ENCODE data around the gene QRFP. TPM values are rescaled to one million over a fixed set of nuclear protein-coding genes. Genes with fewer than 3 reads are reported as not detected.
"Not testable (repeated sequence)": the region's sequence is repeated elsewhere in the genome, so short reads cannot be mapped to it uniquely, and the experiment has no call there.

Gene QRFP
- total RNA-seq, 1 donor from 2014 or later = not detected

DNA sequence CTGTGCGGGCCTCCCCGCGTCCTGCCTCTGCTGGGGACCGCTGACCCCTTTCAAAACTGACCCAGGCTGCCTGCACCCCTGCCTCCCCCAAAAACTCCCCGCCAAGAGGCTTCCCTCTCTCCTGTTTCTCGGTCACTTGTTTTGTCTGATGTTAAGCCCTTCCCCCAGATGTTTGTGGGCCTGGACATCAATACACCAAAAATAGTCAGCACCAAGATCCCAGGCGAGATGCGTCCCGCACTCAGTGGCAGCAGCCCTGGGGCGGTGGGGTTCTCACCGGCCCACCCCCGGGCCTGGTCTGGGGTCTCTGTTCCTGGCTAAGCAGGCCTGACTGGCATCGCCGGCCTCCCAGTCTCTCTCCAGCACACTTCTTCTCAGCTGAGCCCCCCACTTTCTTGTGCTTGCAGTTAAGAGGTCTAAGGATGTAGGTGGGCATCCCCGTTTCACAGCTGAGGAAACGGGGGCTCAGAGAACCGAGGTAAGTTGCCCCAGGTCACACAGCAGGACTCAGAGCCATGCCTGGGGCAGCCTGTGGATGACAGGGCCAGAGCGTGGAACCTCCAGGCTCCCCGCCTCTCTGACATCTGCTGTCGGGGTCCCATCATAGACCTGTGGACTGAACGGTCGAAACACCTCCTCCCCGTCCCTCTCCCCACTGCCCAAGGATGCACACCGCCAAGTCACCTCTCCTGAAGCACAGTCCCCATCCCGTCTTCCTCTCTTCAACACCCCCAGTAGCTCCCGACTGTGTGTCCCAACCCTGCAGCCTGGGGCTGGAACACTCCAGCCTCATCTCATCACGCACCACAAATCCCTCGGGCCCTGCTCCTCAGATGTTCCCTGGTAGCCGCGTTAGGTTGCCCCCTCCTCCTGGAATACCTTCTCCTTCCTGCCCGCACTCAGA lies 25.6 kb upstream of the QRFP start:
- intact Hi-C loops (cut with DNase I) = no loop called here
- DNase-seq (ENCODE audit: low spot score) = no peak

DNA sequence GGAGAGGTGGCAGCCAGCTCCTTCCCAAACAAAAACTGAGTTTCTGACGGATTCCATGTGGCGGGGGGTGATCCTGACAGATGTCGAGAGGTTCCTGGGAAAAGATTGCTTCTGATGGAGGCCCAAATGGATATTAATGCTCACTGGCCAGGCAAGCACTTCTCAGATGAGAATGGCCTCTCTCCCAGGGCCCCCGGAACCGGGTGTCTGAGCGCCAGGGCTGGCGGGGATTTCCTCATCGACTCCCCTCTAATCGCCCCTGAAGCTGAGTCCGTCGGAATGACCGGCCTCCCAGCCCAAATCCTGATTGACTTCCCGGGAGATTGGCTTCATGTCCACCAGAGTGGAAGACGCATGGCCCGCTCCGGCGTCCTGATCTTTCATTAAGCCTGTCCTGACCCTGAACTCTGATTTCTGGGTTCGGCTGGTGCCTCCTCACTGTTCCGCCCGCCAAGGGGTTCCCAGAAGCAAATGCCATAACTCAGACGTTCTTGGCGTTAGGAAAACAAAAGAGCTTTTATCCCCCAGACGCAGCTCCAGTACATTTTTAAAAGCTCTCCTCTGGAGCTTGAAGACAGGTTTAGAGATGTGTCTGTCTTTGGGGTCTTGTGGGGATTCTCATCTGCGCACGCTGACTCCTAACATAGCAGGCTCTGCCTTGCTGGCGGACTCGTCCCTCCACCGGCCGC lies 24.8 kb upstream of the QRFP start:
- intact Hi-C loops (cut with DNase I) = no loop called here

DNA sequence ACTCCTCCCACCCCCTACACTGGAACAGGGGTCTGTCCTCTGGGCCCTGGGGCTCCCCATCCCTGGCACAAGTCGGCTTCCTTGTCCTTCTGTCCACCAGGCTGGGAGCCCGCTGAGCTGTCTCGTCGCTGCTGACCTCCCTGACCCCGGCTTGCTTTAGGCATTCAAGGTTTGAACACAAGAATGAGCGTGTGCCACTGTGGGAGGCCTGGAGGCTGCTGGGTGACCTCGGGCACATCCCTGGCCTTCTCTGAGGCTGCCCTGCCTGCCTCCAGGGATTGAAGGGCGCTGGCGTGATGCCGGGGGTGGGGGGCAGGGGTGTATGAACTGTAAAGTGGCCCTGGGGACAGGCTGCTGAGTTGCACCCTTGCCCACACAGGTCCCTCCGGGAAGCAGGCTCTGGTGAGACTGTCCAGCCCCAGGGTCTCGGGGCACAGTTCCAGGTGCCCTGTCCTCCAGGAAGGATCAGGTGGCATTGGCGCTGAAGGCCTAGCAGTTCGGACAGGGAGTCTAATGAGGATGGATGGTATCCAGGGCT lies 24.2 kb upstream of the QRFP start:
- intact Hi-C loops (cut with DNase I) = no loop called here

More for the DNA sequence above, 24.8 kb upstream of the QRFP start:
- no peak for DNase-seq (ENCODE audit: low spot score)

DNA sequence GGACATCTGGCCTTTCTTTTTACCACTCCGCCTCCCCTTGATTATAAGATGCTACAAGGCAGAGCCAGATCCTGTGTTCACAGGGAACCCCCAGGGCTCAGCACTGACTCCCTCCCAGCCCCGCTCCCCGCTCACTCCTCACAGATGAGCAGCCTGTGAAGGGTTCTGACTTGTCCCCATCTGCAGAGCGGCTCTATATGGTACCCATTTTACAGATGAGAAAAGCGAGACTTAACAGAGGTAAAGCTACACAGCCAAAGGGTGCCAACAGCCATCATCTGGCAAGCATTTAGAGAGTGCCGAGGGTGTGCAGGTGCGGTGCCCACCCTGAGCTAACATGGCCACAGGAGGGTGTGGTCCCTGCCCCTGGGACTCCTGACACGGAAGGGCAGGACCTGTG lies 23.6 kb upstream of the QRFP start:
- intact Hi-C loops (cut with DNase I) = no loop called here

More for the DNA sequence above, 24.2 kb upstream of the QRFP start:
- DNase-seq (ENCODE audit: low spot score) = no peak

DNA sequence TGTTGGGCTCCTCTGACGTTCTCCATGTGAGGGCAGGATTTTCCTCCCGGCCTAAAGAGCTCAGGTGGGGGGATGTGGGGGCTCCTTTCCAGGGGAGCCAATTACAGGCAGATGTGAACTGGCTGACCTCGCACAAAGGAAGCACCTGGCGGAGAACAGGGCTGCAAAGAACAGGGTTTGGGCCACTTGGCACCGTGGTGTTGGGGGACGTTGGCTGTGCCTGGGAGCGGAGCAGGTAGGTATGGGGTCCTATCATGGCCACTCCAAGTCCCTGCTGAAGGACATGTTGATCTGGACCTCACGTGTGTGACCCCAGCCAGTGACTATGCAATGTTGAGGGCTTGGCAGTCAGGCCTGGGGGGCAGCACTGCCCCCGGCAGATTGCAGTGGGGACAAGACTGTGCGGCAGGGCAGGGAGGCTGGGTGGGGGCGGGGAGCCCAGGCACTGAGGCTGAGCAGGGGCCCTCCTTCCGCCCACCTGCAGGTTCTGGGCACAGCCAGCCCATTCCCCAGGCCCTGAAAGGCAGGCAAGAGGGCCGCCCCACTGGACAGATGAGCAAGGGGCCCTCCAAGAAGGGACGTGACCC lies 23.0 kb upstream of the QRFP start:
- intact Hi-C loops (cut with DNase I) = no loop called here
- no peak for DNase-seq (ENCODE audit: low spot score)

More for the DNA sequence above, 23.6 kb upstream of the QRFP start:
- DNase-seq (ENCODE audit: low spot score) = no peak

DNA sequence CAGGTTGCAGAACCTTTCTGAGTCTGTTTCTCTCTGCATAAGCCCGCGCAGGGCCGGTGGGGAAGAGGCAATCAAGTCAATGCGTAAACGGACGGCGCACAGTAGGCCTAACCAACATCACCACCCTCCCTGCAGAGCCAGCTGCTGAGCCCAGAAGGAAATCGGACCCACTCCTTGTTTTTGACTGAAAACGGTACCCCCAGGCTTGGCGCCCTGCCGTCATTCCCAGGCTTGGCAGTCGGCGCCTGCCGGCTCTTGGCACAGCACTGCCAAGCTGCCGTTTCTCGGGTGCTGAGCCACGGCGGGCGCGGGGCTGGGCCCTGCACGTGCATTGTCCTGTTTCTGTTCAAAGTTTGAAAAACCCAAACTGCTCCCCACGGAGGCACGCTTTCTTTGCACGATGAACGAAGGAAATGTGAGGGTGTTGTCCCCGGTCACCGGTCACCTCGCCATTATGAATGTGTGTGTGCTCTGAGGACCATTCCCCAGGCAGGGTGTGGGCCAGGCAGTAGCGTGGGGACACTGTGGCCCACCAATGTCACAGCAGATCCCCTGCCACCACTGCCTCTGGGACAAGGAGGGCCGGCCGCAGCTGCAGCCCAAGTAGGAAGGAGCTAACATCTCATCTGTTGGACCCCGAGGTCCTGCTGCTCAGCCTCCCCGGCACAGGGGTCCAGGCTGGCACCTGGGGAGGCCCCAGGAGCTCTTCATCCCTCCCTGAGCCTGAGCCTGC lies 22.4 kb upstream of the QRFP start:
- no peak for DNase-seq (ENCODE audit: low spot score)
- intact Hi-C loops (cut with DNase I) = no loop called here

DNA sequence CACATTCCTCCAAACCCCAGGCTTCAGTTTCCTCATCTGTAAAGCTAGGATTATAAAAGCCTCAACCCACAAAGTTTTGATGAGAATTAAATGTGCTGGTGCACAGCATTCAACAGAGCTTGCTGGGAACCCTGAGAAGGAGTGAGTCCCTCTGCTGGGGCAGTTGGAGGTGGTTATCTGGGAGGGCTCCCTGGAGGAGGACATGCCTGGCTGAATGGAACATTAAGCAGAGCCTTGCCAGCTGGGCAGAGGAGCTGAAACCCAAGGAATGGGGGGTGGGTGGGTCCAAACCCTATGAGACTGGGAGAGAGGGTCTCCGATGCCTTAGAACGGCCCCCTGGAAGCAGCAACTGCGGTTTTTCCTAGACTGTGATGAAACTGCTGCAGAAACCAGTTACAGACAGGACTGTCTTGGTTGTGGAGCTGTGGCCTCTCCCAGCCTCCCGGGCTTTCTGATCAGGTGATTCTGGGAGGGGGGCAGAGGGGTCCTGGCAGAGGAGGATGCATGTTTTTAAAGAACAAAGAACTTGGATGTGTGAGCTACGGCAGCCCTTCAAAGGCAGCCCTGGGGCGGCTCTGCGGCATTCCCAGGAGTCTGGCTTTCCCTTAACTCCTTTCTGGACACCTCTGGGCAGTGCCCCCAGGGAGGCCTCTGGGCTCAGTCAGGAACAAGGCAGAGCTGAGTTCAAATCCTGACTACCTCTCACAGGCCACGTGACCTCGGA lies 21.7 kb upstream of the QRFP start:
- intact Hi-C loops (cut with DNase I) = no loop called here
- DNase-seq (ENCODE audit: low spot score) = no peak

DNA sequence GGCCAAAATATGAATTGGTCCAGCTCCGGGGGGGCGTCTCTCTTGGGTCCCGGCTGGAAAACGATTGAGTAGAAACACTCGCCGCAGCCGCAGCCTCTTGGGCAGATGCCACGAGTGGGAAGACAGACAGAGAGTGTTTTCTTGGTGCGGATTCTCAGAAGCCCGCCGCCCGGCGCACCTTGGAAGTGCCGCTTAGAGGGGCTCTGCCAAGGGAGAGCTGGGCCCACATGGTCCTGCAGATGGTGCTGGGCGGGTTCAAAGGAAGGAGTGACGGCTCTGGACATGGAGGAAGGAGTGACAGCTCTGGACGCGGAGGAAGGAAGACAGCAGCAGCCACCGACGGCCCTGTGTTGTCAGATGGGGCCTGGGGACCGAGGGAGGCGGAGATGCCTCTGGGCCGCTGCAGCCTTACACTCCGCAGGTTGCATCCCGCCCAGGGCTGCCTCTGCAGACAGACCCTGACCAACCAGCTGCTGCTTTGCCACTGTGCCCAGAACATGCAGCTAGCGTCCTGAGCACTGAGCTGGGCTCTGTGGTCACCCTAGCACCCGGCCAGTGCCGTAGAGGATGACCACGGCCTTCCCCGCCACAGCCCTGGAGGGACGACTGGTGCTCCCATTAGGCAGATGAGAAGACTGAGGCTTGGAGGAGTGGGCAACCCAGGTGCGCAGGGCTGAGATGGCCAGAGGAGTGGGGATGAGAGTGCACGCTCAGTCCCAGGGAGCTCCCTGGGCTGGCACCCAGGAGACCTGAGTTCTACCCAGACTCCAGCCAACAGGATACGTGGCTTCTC lies 20.8 kb upstream of the QRFP start:
- no peak for DNase-seq (ENCODE audit: low spot score)
- intact Hi-C loops (cut with DNase I) = no loop called here

DNA sequence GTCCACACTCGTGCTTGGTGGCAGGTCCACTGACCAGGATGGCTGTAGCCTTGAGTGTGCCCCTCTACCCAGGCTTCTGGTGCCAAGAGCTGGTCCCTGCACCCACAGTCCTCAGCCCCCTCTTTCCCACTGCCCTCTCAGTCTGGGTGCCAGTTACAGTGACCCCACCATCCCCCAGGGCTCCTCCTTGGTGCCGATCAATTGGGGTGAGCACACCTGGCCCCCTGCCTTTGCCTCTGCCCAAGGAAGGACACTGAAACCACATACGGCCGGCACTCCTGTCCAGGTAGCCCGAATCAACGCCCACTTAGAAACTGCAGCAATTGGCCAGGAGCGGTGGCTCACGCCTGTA lies 18.5 kb upstream of the QRFP start:
- no peak for DNase-seq (ENCODE audit: low spot score)
- intact Hi-C loops (cut with DNase I) = no loop called here

DNA sequence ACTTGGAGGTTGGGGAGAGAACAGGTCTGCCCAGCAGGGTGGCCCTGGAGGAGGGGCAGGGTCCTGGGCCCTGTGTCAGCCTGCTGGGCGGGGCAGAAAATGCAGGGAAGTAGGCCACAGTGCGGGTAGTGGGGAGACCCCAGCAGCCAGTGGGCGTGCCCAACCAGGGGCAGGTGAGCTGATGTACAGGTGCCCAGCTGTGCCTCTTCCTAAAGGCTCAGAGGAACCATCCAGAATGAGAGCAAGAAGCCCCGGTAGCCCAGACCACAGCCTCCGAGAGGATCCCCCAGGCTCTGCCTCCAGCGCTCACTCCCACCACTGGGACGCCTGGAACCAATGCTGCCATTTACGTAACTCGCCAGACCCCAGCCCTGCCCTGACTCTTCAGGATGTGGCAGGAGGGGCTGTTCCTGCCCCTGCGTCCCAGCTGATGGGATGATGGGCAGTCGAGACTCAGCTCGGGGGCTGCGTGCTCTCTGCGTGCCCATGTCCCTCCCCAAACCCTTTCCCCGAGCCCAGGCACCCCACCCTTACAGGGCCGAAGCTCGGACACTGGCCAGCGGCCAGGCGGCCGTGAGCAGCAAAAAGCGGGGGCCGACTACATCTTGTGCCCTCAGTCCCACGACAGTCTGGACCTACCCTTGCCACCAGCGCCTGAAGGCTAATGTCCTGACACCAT lies 17.9 kb upstream of the QRFP start:
- DNase-seq (ENCODE audit: low spot score) = no peak
- intact Hi-C loops (cut with DNase I) = no loop called here

DNA sequence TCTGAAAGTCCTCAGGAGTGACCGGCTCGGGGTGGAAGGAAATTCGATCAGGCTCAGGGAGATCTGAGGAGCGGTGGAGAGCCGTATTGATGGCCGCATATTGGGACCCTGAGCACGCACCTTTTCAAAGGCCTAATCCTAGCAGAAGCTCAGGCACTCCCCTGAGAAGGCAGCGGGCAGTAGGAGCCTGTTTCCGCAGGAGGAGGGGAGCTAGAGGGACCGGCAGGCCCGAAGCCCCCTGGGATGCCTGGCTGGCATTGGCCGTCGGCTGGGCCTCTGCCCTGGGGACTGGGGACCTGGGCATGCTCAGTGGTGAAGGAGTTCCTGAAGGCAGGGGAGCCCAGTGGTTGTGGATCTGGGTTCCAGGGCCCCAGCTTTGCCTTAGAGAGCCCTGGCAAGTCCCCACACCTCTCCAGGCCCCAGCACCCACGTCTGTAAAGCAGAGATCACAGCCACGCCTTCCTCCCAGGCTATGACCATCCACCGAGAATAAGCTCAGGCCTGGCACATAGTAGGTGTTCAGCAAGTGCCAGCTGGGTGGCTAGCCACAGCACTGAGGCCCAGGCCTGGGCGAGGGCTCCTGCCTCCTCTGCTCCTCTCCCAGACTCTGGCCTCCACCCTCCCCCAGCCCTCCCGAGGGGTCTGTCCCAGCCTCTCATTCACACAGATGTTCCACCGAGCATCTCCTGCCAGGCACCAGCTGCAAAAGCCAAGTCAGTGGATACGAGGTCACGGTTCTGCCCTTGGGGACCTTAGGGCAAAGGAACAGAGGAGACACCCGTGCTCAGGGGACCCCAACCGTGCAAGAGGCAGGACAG lies 17.2 kb upstream of the QRFP start:
- no peak for DNase-seq (ENCODE audit: low spot score)
- intact Hi-C loops (cut with DNase I) = no loop called here

DNA sequence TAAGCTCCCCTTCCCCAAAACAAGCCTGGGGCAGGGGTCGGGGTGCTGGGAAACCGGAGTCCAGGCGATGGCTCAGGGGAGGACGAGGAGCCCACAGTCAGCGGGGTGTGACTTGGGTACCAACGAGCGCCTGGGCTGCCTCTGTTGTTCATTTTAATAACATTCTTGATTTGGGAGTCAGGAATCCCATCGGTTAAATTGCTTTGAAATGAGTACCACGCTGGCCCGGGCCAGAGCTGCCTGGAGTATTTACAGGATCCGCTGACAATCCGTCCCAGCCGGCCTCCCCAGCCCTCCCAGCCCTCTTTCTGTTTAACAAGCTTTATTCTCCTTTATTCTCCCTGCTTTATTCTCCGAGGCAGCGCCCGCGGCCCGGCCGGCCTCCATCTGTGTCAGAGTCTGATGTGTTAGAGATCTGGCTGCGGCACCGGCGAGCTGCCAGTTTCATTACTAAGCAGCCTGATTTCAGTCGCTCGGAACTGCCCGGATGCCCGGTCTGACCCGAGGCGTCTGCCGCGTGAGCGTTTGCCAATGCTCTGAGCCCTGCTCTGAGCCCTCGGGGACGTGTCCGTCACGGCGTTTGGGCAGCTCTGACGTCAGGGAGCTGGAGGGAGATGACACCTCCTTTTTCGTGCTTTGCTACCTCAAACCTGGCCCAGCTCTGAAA lies 16.5 kb upstream of the QRFP start:
- no peak for DNase-seq (ENCODE audit: low spot score)
- intact Hi-C loops (cut with DNase I) = no loop called here

DNA sequence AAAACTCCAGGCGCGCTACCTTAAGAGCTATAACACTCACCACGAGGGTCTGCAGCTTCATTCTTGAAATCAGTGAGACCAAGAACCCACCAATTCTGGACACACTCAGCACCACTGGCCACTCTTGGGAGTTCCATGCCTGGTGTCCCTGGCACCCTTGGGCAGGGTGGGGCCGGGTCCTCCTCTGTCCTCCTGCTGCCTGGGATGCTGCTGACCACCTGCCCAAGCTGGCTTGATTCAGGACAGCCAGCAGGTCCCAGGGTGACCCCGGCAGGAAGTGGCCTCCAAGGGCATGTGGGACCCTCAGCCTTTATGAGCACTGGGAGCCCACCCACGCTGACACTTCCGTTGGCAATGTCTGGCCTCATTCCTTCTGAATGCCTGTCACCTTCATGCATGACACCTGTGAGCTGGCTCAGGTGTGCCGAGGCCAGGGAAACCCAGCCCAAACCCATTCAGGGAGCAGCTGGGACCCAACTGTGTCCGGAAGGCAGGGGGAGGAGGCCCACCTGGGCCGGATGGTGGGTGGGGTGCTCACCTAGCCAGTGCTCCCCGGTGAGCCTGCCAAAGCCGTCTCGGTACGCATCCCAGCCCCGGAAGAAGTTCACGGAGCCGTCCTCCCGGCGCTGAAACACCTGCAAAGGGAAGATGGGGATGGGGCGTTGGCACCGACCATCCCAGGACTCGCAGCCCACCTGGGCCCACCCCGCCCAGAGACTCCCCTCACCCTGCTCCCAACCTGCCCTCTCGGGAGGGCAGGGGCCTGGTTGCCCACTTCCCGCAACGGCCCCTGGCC lies 14.8 kb upstream of the QRFP start:
- intact Hi-C loops (cut with DNase I) = no loop called here
- no peak for DNase-seq (ENCODE audit: low spot score)

DNA sequence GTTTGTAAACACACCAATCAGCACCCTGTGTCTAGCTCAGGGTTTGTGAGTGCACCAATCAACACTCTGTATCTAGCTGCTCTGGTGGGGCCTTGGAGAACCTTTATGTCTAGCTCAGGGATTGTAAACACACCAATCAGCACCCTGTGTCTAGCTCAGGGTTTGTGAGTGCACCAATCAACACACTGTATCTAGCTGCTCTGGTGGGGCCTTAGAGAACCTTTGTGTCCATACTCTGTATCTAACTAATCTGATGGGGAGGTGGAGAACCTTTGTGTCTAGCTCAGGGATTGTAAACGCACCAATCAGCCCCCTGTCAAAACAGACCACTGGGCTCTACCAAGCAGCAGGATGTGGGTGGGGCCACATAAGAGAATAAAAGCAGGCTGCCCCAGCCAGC lies 14.1 kb upstream of the QRFP start:
- intact Hi-C loops (cut with DNase I); DNase-seq (ENCODE audit: low spot score): not testable (repeated sequence)

DNA sequence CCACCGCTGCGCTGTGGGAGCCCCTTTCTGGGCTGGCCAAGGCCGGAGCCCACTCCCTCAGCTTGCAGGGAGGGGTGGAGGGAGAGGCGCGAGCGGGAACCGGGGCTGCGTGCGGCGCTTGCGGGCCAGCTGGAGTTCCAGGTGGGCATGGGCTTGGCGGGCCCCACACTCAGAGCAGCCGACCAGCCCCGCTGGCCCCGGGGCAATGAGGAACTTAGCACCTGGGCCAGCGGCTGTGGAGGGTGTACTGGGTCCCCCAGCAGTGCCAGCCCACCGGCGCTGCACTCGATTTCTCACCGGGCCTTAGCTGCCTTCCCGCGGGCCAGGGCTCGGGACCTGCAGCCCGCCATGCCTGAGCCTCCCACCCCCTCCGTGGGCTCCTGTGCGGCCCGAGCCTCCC lies 13.4 kb upstream of the QRFP start:
- DNase-seq (ENCODE audit: low spot score); intact Hi-C loops (cut with DNase I): not testable (repeated sequence)

DNA sequence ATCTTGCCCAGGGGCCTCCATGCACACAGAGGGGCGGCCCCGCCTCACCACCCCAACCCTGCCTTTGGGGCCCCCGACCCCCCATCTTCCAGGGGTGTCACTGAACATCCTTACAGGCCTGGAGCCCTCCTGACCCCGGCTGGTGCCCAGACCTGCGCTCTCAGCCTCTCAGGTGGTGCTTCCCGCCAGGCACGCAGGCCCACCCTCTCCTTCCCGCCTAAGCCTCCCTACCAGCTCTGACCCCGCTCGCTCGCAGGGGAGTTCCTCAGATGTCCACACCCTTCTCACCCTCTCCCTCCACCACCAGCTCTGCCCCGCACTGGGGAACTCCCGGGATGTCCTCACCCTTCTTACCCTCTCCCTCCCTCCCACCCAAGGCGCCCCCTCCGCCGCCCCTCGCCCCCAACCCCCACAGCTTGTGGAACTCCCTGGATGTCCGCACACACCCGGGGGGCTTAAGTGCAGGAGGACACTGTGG lies 12.3 kb upstream of the QRFP start:
- intact Hi-C loops (cut with DNase I) = no loop called here
- DNase-seq (ENCODE audit: low spot score) = no peak
